Activated CD8-positive, alpha-beta memory T cell treated with anti-CD3 and anti-CD28 coated beads for 24 hours (primary cell): ENCODE data around the gene PPP1R1C.
A peak's percentile ranks its signal among the peaks of the same experiment; 100 is the strongest.
"Not testable (repeated sequence)": the region's sequence is repeated elsewhere in the genome, so short reads cannot be mapped to it uniquely, and the experiment has no call there.

ENCODE experiments used
- DNase-seq: peaks from one replicate; pipeline ENCODE4 v3.0.0-alpha.2; 2020

The PPP1R1C gene, protein sequence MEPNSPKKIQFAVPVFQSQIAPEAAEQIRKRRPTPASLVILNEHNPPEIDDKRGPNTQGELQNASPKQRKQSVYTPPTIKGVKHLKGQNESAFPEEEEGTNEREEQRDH

DNA sequence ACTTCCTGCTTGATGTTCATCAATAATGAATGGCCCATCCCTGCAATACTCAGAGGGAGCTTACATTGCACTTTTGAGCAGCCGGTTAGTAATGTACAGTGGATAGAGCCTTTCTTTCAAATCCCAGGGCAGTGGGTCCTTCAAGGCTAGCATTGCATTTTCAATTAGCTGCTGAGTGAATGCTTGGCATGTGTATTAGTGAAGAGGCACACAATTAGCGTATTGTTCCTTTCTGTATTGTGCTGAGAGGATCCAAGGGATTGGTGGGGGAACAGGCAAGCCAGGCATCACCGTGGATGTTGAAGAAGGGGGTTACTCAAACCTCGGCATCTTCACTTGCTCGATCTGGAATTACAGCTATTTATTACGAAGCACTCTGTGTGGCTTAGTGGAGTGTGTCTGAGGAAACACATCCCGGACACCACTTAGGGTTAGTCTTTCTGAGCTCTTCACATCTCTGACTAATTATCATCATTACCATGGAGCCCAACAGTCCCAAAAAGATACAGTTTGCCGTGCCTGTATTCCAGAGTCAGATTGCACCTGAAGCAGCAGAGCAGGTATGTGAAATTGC lies at the start of gene PPP1R1C:
PPP1R1C (plus strand) TSS at position 222 of the 574 bp plus-strand sequence; CDS start at position 480, 258 bp downstream.
- DNase-seq = no peak

DNA sequence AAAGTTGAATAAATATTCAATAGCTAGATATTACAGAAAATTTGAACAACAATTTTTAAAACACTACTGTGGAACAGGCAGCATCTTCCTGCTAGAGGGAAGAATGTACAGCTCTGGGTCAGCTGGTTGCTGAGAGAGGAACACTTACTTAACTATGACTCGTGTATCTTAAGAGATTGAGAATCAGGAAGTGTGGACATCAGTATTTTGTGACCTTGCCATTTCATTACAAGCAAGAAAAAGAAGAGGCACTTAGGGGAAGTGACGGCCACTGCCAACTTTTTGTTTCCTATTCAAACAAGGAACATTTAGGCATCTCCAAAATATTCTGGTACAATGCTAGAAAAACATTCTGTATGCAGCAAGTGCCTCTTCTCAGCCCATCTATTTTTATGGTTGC lies 48.2 kb upstream of the PPP1R1C start:
- DNase-seq = no peak

DNA sequence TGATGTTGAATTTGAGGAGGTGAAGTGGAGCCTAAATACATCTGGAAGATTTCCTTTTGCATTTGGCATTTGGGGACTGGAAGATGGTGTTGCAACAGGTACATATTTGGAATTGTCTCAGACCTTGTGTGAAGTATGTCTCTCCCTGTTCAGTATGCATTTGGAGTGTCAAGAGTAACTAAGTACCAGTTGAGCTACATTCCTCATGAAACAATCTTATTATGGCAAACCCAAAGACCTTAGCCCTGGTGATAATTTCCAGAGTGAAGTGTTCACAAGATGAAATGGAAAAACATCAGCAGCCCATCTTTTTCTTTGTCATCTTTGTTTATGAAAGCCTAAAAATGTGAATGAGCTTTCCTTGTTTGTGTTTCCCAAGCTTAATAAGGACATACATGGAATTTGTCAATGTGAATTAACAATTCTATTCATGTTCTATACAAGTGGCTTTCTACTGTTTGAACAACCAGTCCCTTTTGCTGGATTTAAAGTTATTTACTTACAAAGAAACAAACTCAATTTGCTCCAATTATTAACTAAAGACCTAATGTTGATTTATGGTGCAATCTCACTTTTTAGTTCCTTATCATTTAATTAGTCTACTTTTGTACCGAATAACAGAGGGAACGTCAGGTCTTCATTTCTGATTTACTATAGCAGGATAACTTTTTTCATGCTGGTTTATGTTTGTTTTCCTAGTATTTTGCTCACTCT lies 42.1 kb upstream of the PPP1R1C start:
- no peak for DNase-seq

DNA sequence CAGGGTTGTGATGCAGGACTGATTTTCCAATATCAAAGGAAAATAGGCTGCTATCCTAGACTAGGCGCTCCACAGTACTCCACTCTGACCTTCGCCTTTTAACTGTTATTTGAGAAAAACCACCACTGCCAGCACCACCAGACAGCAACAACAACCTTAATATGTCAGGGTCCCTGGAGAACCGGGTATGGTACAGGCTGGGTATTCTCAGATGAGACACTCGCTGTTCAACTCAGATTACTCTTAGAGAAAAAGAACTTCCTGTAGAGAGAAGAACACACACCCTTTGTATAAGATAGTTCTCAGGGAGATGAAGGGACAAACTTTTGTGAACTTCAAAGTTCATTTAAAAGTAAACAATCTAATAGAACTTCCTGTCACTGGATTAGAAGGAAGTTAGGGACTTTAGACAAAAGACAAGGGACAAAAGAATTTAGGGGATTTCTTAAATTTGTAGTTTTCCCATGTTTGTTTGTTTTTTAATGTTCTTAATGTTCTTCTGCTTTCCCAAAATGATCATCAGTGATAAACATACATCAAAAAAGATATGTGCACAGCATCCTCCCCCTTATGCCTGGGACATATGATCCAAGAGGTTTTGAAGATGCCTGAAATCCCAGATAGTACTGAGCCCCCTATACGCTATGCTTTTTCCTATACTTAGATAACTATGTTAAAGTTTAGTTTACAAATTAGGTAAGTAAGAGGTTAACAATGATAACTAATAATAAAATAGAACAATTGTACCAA lies 41.3 kb upstream of the PPP1R1C start:
- no peak for DNase-seq

DNA sequence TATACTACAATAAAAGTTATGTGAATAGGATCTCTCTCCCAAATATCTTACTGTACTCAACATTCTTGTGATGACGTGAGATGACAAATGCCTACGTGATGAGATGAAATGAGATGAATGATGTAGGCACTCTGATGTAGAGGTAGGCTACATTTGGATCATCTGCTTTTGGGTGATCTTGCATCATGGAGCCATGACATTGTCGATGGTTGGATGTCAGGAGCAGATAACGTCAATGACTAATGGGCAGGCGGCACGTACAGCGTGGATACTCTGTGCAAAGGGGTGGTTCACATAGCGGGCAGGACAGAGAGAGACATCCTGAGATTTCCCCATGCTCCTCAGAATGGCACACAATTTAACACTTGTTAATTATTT lies 40.8 kb upstream of the PPP1R1C start:
- no peak for DNase-seq

DNA sequence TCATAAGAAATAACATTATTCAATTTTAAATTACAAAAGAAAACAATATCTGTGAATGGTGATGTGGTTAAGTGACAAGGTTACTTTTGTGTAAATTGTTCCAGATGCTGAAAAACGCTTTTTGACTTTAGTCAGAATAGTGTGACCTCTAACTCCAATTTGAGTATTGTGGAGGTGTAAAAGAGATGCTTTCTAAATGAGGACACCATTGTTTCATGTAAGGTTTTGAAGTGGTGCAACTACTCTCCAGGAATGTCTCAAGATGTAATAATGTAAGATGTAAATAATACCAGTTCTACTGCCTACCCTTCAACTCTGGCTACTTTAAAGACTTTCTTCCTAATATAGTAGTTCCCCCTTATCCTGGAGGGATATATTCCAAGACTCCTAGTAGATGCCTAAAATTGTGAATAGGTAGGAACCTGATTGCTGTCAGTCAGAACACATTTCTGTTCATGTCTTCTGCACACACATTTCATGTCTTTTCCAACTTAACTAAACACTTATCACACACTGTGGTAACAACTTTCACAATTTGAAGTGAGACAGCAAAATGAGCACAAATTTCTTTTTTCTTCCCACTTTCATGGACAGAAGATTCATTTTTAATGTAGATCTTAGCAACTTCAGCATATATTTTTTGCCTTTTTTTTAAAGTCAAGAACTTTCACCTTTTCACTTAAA lies 39.1 kb upstream of the PPP1R1C start:
- no peak for DNase-seq

DNA sequence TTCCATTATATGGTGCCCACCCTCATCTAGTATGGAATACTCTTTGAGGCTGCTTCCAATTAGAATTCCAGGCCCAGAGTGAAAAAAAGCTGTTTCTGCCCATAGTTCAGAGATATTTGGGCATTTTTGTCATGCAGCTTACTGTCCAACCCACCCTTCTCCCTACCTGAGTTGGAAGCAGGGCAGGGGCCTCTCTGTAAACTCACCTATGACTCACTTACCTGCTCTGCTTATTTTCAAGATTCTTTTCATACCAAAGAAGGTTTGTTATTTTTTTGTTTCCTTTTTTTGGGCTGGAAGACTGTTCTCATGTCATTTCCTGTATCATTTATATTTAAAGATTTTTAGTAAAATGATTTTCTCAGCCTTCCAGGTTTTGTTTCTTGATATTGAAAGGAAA lies 38.4 kb upstream of the PPP1R1C start:
- DNase-seq = no peak

DNA sequence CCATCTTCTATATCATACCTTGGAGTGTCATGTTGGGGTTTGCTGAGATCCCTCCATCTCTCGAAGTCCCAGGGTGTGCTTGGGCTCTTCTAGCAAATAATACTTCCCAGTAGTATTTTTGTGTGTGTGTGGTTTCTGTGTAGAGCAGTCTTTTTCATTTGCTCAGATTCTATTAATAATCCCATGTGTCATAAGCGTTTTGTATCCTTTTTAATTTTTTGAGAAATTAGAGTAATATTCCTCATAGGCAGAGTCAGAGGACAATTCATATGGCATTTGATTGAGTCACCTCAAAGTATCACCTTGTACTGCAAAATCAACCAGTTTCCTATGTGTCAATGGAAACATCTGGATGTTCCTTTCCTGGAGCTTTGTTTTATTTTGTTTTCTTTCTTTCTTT lies 37.4 kb upstream of the PPP1R1C start:
- DNase-seq = no peak

DNA sequence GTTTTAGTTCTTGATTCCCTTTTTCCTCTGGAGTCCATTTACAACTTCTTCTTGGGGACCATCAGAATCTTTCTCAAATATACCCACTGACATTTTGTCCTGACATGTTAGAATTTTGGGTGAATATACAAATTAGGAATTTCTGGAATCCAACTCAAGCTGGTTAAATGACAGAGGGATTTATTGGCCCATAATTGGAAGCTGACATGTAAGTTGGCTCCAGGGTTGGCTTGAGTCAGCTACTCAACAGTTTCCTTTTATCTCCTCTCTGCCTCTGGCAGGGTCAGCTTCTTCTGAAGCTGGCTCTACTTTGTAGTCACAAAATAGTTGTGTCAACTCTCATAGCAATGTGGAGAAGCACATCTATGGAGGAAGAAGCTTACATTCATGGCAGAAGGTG lies 36.6 kb upstream of the PPP1R1C start:
- DNase-seq = no peak

DNA sequence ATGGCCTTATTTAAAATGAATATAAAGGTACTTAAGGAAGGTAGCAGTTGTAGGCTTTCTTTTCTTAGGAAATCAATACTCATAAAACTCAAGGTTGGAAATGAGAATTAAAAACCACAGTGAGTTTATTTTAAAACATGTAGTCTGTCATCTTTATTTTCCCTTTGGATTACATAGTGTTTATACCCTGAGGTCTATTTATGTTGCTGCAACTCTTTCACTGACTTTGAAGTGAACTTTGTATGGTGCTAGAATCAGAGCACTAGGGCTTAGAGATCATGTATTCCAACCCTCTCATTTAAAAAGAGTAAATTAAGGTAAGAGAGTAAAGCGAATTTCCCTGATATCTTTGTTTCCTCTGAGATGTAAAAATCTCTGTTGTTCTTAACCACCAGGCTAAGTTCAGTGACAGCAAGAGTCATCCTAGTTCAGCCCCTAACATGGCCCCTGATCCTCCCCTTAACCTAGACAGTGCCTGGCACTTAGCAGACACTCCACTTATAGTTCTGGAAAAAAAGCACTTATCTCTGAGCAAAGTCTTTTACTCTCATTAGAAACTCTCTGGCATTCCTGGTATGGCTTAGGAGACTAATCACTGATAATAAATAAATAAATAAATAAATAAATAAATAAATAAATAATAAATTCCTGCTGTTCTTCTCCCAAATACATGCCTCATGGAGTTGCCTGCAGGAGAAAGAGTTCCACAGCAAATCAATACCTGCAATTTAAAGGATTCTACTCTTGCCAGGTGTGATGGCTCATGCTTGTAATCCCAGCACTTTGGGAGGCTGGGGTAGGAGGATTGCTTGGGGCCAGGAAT lies 33.0 kb upstream of the PPP1R1C start:
- DNase-seq = no peak

DNA sequence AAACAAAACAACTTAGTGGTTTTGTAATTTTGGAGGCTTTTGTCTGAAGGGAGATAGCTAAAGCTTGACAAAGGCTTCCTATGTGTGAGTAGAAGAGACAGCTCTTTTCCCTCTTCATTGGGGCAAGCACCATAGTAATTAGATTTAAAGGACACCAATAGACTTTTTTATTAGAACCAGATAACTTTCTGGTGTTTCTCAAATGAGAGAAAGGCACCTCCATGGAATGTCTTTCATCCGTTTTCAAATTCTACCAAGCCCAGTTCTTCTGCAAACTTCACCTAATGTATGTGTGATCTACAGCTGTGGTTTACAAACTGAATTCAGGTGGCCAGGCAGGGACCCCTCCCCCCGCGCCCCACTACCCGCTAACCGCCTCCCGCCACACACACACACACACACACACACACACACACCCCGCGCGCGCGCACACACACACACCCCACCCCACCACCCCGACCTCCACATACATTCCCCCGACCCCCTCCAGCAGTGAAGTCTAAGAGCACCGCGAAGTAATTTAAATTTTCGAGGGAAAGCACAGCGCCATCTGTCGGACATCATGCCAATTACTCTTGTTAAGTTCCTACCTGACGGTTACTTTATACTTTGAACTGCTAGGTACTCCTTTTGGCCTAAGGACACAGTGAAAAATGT lies 31.6 kb upstream of the PPP1R1C start:
- peak; percentile 80 for DNase-seq

DNA sequence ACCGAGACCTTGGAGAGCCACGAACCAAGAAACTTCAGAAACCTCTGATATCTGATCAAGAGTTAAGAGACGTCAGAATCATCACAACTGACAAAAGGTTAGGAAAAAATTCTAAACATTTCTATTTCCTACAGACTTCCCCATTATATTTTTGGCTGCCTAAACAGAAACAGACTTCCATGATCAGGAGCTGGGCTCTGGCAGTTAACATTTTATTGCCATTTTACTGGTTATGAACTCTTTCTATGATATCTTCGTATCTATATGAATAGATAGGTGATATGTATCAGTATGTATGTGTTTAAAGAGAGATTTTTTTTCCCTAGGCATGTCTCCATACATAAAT lies 31.1 kb upstream of the PPP1R1C start:
- no peak for DNase-seq

DNA sequence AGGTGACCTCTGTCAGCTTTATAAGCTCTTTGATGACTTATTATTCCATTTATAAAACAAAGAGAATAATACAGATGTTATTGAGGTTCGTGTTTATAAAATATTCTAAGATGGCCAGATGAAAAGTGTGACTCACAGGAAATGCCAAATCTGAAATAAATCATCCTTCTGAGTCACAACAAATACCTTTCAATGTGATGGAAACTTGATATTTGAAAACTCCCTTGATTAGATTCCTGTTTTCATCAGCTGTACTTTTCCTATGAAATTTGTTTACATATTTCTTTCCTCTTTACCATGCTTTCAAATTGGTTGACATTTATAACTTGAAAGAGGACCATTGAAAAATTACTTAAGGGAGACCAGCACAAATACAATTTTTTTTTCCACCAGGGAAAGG lies 30.6 kb upstream of the PPP1R1C start:
- no peak for DNase-seq

DNA sequence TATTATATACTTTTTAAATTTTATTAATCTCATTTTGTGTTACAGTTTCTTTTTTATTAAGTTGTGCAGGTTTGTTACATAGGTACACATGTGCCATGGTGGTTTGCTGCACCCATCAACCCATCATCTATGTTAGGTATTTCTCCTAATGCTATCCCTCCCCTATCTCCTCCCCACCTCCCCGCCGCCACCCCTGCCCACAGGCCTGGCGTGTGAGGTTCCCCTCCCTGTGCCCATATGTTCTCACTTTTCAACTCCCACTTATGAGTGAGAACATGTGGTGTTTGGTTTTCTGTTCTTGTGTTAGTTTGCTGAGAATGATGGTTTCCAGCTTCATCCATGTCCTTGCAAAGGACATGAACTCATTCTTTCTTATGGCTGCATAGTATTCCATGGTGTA lies 29.8 kb upstream of the PPP1R1C start:
- DNase-seq = not testable (repeated sequence)

DNA sequence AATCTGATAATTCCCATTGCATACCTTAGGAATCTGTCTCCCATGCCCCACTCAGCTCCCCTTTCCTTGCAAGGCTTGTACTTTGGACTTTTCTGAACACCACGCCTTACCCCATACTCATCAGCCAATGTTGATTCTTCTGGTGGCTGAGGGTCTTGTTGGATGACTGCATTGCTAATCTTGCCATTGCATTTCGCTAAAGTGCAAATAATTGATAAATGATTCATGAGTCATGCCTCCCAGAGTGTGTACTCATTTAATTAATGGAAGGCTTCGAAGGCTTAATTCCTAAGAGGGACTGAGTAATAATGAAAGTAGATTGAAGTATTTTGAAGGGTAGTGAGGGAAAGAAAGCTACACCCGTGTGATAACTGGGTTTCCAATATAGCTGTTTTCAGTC lies 28.0 kb upstream of the PPP1R1C start:
- no peak for DNase-seq

DNA sequence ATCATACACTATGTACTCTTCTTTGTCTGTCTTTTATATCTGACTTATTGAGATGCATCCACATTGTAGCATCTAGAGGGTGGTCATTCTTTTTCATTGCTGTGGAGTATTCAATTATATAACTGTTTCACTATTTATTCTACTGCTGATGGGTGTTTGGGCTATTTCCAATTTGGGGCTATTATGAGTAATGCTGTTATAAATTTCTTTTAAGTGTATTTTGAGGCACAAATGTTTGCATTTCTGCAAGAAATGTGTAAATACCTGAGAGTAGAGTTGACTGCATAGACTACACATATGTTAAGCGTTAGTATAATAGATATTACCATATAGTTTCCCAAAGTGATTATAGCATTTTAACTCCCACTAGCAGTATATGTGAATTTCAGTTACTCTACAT lies 26.9 kb upstream of the PPP1R1C start:
- no peak for DNase-seq

DNA sequence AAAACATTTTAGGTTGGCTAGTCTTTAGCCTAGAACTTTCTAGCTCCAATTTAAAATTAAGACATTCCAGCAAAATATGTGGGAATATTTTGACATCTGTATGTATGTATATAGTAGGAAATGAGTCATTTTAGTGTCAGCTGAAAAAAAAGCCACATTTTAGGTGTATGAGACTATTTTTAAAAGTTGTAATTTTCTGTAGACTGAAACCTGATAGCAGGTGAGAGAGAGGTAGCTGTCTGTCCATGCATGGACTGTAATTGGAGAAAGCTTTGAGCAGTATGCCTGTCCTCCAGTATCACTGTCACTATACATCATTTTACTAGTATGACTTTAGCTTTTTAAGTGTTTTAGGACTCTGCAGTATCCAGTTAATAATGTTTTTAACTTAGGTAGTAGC lies 26.1 kb upstream of the PPP1R1C start:
- no peak for DNase-seq

DNA sequence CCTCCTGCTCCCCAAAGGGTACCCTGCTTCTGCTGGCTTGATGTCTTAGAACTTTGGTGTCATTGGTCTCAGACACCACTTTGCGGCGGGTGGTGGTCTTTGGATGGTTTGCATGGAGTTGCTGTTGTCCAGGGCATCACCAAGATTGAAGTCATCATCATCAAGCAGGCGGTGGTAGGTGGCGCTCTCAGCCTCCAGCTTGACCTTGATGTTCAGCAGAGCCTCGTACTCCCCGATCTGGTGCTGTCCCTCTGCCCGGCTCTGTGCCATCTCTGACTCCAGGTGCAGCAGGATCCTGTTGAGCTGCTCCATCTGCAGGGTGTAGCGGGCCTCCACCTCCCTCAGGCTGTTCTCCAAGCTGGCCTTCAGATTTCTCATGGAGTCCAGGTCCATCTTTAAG lies 24.5 kb upstream of the PPP1R1C start:
- DNase-seq = not testable (repeated sequence)

DNA sequence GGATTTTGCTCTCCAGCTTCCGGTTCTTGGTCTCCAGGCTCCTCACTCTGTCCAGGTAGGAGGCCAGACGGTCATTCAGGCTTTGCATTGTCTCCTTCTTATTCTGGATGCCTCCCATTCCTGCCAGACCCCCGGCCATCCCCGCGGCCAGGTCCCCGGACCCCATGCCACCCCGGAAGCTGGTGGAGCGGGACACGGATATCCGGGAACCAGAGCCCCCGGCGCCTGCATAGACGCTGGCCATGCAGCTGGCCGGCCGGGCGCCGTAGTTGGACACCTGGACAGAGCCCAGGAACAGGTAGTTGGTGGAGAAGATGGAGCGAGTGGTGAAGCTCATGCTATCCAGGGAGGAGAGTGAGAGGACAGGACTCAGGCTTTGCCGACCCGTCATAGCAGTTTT lies 23.5 kb upstream of the PPP1R1C start:
- no peak for DNase-seq

DNA sequence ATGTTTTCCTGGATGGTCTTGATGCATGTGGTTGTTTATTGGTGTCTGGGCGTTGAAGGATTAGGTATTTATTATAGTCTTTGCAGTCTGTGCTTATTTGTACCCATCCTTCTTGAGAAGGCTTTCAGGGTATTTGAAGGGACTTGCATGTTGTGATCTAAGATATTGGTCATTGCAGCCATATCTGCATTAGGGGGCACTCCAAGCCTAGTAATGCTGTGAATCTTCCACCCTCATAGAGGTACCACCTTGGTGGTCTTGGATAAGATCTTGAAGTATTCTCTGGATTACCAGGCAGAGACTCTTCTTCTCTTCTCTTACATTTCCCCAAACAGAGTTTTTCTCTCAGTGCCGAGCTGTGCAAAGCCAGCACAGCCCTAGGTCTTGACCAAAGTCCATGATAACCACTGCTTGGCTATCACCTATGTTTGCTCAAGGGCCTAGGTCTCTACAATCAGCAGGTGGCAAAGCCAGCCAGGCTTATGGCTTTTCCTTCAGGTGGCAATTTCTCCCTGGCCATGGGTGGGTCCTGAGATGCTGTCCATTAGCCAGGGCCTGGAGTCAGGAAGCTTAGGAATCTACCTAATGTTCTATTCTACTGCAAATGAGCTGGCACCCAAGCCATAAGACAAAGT lies 15.4 kb upstream of the PPP1R1C start:
- DNase-seq = no peak

DNA sequence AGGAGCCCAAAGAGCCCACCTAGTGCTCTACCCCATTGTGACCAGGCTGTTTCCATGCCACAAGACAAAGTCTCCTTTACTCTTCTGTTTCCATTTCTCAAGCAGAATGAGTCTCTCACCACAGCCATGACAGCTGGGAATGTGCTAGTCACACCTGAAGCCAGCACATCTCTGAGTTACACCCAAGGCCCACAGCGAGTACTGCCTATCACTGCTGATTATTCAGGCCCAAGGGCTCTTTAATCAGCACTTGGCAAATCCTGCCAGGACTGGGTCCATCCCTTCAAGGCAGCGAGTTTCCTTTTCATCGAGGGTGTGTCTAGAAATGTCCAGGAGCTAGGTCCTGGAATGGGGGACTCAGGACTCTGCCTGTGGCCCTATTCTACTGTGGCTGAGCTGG lies 14.6 kb upstream of the PPP1R1C start:
- DNase-seq = no peak
